ENCODE data around the gene STK33. TPM values are rescaled to one million over a fixed set of nuclear protein-coding genes. Genes with fewer than 3 reads are reported as not detected.

Gene STK33
- total RNA-seq, 1 experiment from 2014 or later = 19.5 TPM

DNA sequence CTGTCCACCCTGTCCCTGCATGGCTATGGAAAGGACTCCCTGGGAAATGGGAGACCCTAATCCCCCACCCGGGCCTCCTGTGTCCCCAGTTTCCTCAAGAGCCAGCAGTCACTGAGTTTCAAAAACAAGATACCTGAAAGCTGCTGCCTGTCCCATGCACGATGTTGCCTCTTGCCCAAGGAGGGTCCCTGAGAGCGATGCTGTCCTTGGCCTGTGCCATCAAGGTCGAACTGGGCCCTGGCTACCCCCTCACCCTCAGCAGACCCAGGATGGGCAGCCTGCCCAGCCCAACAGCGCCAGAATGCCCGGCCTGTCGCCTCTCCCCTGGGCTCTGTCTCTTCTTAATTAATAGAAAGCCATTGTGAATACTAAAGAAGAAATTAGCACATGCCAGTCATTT is 225.8 kb downstream of the STK33 start:
- peaks cover 2% of the 10 kb centered on the region; the same call in 1 of the 2 replicates for H3K27me3 Mint-ChIP-seq (ENCODE audit: low read depth)
- TF ChIP-seq CTCF (conservative IDR thresholded peaks at IDR 0.05) = no peak

More for the DNA sequence above, 225.8 kb downstream of the STK33 start:
- Mint-ChIP-seq H3K36me3 (ENCODE audit: insufficient read depth in 1 of 3, low read depth in 3 of 3) (no peaks in the 10 kb centered on the region), H3K9me3 (no peaks in the 10 kb centered on the region), H3K27ac (no peak overlapping the region), H3K4me3 (no peak overlapping the region), H3K4me1 (peaks cover 0 to 4% of the 10 kb centered on the region in 2 experiments; a peak in 1 of 4 replicates)
- H3K27ac ChIP-seq (ENCODE audit: insufficient read length, low read depth, low read length) = no peak overlapping the region
- no peaks in the 10 kb centered on the region for H3K23me2 ChIP-seq (ENCODE audit: insufficient read length, low read depth, low read length, poor library complexity, severe bottlenecking)
- H3T11ph ChIP-seq (ENCODE audit: low read length) = no peak overlapping the region
- no peaks in the 10 kb centered on the region for H3K79me2 ChIP-seq (ENCODE audit: insufficient read depth, low read length)
- no peak overlapping the region for H3K18ac ChIP-seq (ENCODE audit: insufficient read length, low read depth, low read length)
- no peak overlapping the region for H4K8ac ChIP-seq (replicated peaks; ENCODE audit: insufficient read length, low read depth, low read length)
- no peaks in the 10 kb centered on the region for H4K20me1 ChIP-seq (ENCODE audit: control insufficient read depth, insufficient read depth, insufficient read length)
- H3K27me3 ChIP-seq (ENCODE audit: insufficient read depth, low read length) = no peaks in the 10 kb centered on the region
- no peak overlapping the region for H3K23ac ChIP-seq (ENCODE audit: insufficient read length, low read depth, low read length)
- H3K9ac ChIP-seq (ENCODE audit: extremely low read depth, insufficient read length, low read length) = no peak overlapping the region
- H4K5ac ChIP-seq (ENCODE audit: insufficient read length, low read depth, low read length) = no peak overlapping the region
- H2BK5ac ChIP-seq (ENCODE audit: insufficient read length, low read length) = no peak overlapping the region
- no peak overlapping the region for H3K4me2 ChIP-seq (ENCODE audit: insufficient read depth, insufficient read length, low read length)
- no peak overlapping the region for H2BK20ac ChIP-seq (ENCODE audit: low read depth, low read length, poor library complexity, severe bottlenecking)
- no peak overlapping the region for H2BK15ac ChIP-seq (ENCODE audit: low read depth, low read length)
- H4K91ac ChIP-seq (ENCODE audit: insufficient read length, low read depth, low read length) = no peak overlapping the region
- no CpG with 5 or more reads among the region's 7 CpGs for WGBS (ENCODE audit: extremely low coverage, insufficient read length, low lambda C conversion rate)
- no peaks in the 10 kb centered on the region for H3K79me1 ChIP-seq (ENCODE audit: insufficient read depth, low read depth, low read length, poor library complexity, severe bottlenecking)
- H2AFZ ChIP-seq (ENCODE audit: low read length) = no peak overlapping the region
- H3K4ac ChIP-seq (ENCODE audit: low read depth, low read length) = no peak overlapping the region
- H3K9me3 ChIP-seq (ENCODE audit: control insufficient read depth, low read depth, low read length) = no peaks in the 10 kb centered on the region
- no peak overlapping the region for H2AK5ac ChIP-seq (ENCODE audit: insufficient read length, low read length)
- DNase-seq = no peak
- H3K56ac ChIP-seq (ENCODE audit: insufficient read length, low read depth, low read length) = no peak overlapping the region
- no peak overlapping the region for H2BK12ac ChIP-seq (ENCODE audit: insufficient read length, low read depth, low read length)
- H3K14ac ChIP-seq (ENCODE audit: insufficient read depth, low read length) = no peak overlapping the region
- no peak overlapping the region for H2BK120ac ChIP-seq (ENCODE audit: low read depth, low read length, poor library complexity, severe bottlenecking)
- H3K4me1 ChIP-seq (ENCODE audit: insufficient read depth, low read length) = no peaks in the 10 kb centered on the region

All from H9 (cell line).